Dermis microvascular lymphatic vessel endothelial cell (primary cell): ENCODE results near the gene NUTM2F. TPM values are rescaled to one million over a fixed set of nuclear protein-coding genes. Genes with fewer than 3 reads are reported as not detected.
"Not testable (repeated sequence)": the region's sequence is repeated elsewhere in the genome, so short reads cannot be mapped to it uniquely, and the experiment has no call there.

Experiments
- DNase-seq, 2 donors: peaks; one replicate each; pipeline versions ENCODE4 v3.0.0 to v3.0.0-alpha.2; 2010; ENCODE audit warnings: low read depth in 2 of 2
- total RNA-seq: library from RNA; depleted of rRNA; stranded (reverse); fragments of >200 nt; gene quantifications from 2 replicates; pipeline ENCODE4 v1.2.1, GENCODE V29; 2014

NUTM2F gene
- total RNA-seq, 1 donor from 2014 or later, result not detected

GRCh38 chr9:94315034-94315984 is 13.1 kb downstream of the NUTM2F start:
- not testable (repeated sequence) for DNase-seq

- DNase-seq, result no peak
These were observed 25.1 kb downstream of the NUTM2F start for GRCh38 chr9:94303321-94303720.

- DNase-seq, result no peak
These were observed 26.0 kb downstream of the NUTM2F start for GRCh38 chr9:94302426-94302825.

- no peak for DNase-seq
These were observed 26.9 kb downstream of the NUTM2F start for GRCh38 chr9:94301583-94301982.

- no peak for DNase-seq
These were observed 27.8 kb downstream of the NUTM2F start for GRCh38 chr9:94300470-94301301.

- DNase-seq, result no peak
These were observed 29.4 kb downstream of the NUTM2F start for GRCh38 chr9:94298949-94299599.

GRCh38 chr9:94289691-94290090 is 38.8 kb downstream of the NUTM2F start:
- DNase-seq, result no peak

GRCh38 chr9:94287877-94288513 is 40.4 kb downstream of the NUTM2F start:
- no peak for DNase-seq

GRCh38 chr9:94286116-94286515 is 42.3 kb downstream of the NUTM2F start:
- DNase-seq, result no peak

GRCh38 chr9:94281101-94281500 is 47.3 kb downstream of the NUTM2F start:
- no peak for DNase-seq

- no peak for DNase-seq
These were observed 47.9 kb downstream of the NUTM2F start for GRCh38 chr9:94280409-94280989.

GRCh38 chr9:94277885-94278536 is 50.4 kb downstream of the NUTM2F start:
- no peak for DNase-seq

GRCh38 chr9:94277029-94277428 is 51.4 kb downstream of the NUTM2F start:
- DNase-seq, result not testable (repeated sequence)

- no peak for DNase-seq
These were observed 58.4 kb downstream of the NUTM2F start for GRCh38 chr9:94270009-94270408.

GRCh38 chr9:94269264-94269663 is 59.2 kb downstream of the NUTM2F start:
- no peak for DNase-seq

Other genes starting within 250 kb of the NUTM2F start
- gene PTPDC1, start 244.2 kb downstream of the NUTM2F start, total RNA-seq, result 3.6 and 4.7 TPM in 2 replicates
- gene ZNF169, start 69.3 kb downstream of the NUTM2F start, total RNA-seq, result 1.9 and 3.4 TPM in 2 replicates
- gene PCAT7, start 226.4 kb upstream of the NUTM2F start, total RNA-seq, result not detected in 2 replicates